Activated effector memory CD4-positive, alpha-beta T cell treated with Interleukin-2 at 50 U/mL for 16 hours (primary cell): ENCODE data around the gene MFSD1.
"Not testable (repeated sequence)": the region's sequence is repeated elsewhere in the genome, so short reads cannot be mapped to it uniquely, and the experiment has no call there.

Experiments used
- DNase-seq: peaks from one replicate; pipeline ENCODE4 v3.0.0-alpha.2; 2020

Gene MFSD1

DNA sequence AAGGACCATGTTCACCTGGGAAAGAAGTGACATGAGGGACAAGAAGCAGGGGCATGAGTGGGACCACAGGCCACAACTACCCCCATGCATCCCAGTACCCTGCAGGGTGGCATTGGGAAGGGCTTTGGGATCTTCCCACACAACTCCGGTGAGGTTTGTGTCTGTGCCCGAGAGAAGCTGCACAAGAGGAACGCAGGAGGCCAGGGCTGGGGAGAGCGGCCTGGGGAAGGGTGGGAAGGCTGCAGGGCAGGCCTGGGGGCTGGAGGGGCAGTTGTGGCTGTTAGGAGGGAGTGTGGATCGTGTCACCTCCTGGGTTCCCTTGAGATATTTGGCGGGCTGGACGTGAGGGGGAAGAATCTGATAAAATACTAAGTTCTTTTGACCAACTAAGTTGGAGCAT lies 25.3 kb upstream of the MFSD1 start:
- DNase-seq = no peak

DNA sequence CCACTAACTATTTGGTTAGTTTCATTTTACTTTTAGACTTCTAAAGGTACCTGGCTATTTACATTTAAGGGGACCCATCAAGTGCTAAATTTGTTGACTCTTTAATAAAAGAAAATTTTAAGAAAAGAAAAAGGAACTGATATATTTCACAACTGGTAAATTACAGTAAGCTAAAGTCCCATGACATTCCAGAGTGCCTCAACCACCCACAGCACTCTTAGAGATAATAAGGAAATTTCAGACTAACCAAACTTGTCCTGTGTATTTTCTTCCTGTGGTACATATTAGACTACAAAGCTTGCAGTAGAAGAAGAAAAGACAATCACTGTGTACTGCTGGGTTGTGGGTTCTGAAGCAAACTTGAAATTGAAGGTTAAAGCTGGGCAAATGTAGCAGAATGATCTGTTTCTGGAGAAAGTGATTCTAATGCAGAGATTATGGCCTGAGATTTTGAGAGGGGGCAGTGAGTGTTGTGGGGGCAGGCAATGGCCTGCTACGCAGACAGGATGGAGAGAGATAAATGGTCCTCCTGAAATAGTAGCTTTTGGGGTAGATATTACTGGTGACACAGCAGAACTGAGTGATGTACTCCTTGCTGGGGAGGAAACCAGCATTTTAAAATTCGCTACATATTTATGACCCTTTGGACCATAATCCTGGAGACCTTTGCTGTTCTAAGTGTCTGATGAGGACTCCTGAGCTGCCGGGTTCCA lies 24.5 kb upstream of the MFSD1 start:
- DNase-seq = no peak

DNA sequence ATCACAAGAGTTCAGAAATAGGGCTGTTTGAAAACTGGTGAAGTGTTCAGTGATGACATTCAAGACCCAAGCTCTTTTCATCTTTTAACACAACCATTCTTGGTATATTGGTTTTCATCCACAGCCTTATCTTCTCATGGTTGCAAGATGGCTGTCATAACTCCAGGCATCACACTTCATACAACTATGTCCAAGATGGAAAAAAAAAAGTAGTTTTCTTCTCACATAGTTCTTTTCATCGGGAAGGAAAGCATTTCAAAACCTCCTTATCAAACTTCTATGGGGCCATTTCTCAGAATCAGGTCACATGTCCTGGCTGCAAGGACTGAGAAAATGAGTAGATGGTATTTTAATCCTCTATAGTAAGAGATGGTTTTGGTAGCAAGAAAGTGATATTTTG lies 21.1 kb upstream of the MFSD1 start:
- no peak for DNase-seq

DNA sequence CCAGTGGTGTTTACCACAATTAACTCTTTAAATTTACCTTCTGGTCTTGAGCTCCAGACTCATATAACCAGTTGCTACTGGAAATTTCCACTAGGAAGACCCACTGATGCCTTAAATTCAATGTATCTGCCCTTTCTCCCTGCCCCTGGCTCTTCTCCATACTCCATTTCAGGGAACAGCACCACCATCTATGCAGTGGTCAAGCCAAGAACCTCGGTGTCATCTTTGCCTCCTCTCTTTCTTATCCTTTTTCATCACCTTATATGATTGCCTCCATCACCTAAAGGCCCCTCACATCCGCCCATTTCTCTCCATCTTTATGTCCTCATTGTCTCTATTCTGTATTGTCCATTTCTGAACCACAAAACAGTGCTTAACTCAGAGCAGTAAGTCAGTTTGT lies 20.7 kb upstream of the MFSD1 start:
- no peak for DNase-seq

DNA sequence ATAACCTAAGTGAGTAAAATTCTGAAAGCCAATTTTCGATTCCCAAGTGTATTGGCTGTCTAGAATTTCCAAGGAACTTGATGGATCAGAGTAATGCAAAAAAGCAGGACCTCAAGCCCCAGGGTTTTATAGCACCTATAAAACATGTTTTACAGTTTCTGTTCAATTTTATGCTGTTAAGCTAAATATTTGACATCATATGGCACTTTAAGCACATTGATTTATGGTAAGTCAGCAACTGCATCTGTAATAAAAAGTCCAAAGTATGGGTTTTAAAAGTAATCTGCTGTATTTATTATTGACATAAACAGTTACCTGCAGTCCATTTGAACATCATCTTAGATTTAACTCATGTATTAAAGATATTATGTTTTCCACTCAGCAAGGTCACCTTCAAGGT lies 20.0 kb upstream of the MFSD1 start:
- DNase-seq = no peak

DNA sequence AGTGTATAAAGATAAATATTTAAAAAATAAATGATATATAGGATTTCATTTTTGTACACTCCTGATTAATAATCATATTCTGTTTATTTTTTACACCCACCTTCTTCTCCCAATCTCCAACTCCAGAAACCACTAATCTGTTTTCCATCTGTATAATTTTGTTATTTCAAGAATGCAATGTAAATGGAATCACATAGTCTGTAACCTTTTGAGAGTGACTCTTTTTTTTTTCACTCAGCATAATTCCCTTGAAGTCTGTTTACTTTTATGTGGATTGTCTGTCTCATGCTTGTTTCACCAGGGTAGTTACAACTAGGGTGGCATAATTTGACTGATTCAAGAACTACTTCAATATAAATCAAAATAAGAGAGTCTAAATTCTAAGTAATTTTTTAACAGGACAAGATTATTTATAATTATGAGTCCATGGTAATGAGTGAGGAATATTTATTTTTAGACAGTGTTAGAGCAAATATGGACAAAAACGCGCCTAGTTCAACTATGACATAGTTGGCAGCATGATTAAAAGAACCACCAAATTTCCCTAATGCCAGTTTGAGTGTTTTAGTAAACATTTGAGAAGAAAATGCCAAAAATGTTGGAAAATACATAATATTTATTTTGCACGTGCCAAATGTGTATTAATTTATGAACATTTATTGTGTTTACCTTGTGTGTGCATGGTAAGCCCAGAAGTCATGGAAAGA lies 19.4 kb upstream of the MFSD1 start:
- DNase-seq = no peak

DNA sequence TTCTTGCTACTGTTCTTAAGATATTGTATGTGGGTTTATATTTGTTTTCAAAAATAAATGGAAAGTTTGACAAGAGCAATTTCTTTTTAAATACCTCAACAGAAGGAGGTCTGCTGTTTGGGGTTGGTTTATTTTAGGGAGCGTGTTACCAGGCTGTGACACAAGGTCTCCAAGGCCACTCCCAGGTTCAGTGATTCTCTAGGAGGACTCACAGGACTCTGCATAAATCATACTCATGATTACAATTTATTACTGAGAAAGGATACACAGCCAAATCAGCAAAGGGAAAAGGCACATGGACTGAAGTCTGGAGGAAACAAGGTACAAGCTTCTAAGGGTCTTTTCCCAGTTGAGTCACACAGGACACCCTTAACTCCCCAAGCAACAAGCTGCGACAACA lies 18.8 kb upstream of the MFSD1 start:
- no peak for DNase-seq

DNA sequence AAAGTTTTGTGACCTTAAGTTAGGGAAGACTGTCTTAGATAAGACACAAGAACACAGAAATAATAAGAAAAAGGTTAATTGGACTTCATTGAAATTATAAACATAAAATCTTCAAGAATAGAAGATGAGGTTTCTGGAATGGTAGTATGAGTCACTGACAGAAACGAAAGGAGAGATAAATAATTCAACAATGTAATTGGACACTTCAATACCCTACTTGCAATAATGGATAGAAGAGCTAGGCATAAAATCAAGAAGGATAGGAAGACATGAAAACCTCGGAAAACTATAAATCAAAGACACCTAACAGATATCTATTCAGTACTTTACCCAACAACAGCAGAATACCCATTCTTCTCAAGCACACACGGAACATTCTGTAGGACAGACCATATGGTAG lies 15.9 kb upstream of the MFSD1 start:
- no peak for DNase-seq

DNA sequence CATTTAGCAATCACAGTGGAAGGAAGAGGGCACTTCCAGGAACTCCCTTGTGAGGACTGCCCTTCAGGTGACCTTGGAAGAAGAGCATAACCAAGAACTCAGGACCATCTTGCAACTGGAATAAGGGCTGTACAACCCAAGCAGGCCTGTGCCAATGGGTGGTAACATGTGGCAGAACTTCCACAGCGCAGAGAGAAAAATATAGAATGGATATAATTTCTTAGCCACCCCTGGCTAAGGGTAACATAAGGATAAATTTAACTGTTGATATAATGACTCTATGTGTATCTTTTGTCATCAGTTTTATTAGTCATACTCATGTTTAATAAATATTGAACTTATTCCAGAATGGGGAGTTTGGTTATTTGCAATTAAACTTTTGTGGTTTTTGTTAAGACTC lies 13.4 kb upstream of the MFSD1 start:
- DNase-seq = no peak

DNA sequence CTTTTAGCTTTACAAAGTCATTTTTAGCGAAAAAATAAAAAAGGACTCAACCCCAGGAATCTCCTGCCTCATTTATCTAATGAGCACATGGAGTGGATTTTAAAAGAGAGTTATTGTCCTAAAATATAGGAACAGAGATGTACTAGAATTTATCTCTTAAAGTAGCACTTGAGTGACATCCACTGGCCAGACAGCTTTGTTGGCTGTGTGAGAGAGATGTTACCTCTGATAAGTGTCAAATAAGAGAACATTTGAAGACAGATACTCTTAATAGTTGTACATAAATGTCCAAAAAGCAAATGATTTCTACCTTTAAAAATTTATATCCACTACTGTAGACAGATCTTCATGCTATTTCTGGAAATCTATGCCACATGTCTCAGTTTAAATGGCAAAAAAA lies 12.3 kb upstream of the MFSD1 start:
- DNase-seq = no peak

DNA sequence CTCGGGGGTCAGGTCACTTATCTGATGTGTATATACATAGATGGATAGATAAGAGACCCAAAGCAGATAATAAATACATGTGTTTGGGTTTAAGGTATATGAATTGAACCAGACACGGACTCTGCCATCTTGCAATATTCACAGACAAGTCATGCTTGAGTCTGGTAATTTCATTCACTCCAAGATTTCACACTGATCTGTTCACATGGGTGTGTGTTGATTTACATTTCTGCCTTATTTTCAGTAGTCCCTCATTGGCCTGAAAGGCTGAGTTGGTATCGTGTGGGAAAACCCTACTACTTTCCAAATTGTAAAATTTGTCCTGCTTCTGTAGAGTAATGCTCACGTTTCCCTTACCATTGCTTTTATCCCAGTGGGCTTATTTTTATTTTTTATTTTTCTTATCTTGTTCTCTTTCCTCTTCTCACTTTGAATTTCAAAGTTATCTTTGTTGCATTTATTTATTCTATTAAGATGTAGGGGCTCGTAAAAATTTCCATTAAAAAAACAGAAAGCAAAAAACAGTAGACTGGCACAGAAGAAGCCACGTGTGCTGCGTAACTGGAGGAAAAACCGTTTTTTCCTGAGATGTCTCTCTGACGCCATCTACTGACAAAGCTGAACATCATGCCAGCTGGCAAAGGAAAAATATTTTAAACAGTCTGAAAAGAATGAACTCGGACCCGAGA lies 10.8 kb upstream of the MFSD1 start:
- DNase-seq = no peak

DNA sequence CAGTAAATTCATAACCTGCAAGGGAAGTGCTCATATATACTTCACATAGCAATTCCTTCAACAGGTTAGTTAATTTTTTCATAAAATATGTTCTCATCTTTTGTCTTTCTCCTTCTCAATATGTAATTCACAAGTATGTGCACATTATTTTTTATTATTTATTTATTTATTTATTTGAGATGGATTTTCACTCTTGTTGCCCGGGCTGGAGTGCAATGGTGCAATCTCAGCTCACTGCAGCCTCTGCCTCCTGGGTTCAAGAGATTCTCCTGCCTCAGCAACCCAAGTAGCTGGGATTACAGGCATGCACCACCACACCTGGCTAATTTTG lies 10.3 kb upstream of the MFSD1 start:
- DNase-seq = not testable (repeated sequence)

DNA sequence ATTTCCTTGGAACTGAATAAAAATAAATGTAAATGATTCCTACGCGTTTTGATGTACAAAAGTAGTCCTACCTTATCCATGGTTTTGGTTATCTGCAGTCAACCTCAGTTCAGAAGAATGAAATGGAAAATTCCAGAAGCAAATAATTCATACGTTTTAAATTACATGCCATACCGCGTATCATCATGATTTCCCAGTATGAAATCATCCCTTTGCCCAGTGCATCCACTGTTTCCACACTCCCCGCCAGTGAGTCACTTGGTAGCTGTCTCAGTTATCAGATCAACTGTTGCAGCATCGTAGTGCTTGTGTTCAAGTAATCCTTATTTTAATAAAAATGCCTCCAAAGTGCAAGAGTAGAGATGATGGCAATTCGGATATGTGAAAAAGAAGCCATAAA lies 9.1 kb upstream of the MFSD1 start:
- DNase-seq = no peak

DNA sequence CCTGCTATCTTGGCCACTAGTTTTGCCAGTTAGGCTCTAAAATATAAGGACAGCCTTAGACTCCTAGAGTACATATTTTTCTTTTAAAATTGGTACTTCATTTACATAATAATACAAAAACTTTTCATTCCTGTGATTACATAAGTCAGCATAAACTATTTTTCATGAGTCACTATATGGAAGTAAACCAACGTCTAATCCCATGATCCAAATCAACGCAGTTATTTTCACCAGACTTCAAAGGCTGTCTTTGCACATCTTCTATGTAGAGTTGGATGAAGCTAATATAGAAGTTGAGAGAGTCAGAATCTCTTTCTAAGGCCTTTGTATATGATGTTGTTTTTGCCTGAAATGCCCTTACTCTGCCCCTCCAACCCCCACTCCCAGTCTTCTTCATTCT lies 7.6 kb upstream of the MFSD1 start:
- no peak for DNase-seq

DNA sequence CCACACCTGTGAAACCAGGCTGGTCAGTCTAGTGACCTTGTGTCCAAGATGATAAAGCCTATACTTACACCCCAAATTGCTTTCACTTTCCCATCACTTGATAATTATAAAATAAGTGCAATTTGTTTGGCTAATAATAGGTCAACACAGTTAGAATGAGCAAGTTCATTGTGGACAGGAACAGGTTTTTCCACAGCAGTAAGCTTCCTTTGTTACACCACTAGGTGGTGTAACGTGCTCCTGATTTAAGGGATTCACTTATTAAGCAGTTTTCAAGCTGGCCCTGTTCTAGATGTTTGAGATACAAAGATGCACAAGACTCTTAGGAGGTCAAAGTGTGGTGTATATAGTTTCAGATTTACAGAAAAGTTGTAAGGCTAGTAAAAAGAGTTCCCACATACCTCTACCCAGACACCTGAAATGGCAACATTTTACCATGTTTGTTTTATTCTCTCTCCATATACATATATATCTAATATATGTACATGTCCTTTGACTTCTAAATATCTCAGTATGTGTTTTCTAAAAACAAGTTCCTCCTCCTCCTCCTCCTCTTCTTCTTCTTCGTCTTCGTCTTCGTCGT lies 6.8 kb upstream of the MFSD1 start:
- no peak for DNase-seq

DNA sequence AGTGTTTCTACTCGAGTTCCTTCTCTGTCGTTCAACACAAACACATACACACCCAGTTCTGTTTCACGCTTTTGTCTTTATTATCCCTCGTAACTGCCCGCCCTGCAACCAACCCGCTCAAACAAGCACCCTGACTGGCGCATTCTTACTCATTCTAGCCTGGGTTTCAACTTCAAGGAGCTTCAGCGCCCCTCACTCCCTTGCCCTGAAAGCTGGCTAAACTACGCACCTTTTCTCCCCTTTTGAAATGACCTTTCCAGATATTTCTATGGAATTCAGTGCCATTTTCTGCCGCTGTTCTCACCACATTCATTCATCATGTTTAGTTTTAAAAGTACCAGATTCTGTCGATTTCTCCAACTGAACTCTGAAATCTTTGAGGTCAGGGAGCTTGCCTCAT lies 653 bp upstream of the MFSD1 start:
- DNase-seq = no peak

DNA sequence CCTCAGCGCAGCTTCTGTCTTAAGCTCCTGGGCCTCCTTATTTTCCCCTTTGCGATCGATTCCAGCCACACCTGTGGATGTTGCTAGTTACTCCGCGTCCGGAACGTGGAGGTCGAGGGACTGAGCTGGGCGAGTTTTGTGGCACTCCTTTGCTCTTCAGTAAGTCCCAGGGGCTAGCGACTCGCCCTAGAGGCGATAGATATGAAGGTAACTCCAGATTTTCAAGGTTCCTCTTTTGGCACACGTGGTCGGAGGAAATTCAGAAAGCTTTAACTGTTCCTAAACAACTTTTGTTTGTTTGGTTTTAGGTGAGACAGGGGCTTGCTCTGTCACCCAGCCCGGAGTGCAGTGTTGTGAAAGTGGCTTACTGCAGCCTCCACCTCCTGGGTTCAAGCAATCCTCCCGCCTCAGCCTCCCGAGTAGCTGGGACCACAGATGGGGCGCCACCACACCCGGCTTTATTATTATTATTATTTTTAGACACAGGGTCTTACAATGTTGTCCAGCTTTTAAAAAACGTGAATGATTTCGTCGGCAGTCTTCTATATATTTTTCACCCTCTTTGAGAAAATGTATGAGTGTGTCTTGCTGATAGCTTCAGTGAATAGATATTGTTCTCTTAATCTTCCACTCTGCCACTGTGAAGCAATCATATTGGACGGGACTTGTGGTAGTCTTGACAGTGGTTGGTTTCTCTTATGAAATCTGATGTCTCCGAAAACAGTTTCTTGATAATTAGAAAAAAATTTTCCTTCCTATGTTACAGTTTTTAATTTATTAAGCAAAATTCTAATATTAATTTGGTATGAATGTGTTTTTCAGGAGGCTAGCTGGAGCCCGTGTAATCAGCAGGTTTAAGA lies 785 bp downstream of the MFSD1 start:
- no peak for DNase-seq

DNA sequence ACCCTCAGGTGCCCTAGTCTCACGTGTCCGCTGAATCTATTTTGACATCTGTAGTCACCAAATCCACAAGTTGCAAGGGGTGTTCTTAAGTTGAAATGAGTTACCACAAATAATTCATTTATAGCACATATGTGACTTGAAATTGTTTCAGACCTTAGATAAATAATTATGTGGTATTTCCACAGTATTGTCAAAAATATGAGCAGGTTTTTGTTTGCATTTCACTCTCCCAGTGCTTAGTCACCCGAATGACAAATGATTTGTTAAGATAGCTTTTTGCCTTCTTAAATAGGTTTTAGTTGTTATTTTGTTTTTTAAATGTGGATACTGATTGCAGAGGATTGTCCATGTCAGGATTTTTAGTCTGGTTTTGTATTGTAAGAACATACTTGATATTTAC lies 2.6 kb downstream of the MFSD1 start:
- DNase-seq = no peak

DNA sequence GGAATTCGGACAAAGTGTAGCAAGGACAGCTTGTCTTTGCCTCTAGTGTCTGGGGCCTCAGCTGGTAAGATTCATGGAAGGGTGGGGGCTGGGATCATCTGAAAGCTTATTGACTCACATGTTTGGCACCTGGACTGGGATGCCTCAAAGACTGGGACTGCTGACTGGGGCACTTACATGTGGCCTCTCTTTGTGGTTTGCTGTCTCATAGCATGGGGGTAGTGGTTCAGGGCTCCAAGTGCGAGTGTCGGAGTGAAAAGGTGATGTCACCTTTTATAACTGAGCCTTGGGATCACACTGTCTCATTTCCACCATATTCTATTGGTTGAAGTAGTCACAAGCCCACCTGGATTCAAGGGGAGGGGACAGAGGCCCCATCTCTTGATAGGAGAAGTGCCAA lies 6.8 kb downstream of the MFSD1 start:
- DNase-seq = no peak

DNA sequence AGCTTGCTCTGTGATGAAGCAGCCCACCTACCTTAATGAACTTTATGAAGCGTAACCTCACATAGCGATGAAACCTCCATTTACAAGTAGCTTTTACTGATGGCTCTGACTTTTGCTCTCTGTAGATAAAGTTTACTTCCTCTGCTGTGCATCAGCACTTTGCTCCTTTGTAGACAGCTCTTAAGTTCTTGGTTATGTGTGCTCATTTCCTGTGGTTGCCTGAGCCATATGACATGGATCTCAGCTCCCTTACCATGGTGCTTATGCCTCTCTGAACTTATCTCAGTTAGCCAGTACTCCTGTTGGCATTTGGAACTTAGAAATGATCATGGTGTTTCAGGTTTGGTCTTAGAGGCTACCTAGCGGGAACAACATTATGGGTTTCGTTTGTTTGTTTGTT lies 7.8 kb downstream of the MFSD1 start:
- no peak for DNase-seq

DNA sequence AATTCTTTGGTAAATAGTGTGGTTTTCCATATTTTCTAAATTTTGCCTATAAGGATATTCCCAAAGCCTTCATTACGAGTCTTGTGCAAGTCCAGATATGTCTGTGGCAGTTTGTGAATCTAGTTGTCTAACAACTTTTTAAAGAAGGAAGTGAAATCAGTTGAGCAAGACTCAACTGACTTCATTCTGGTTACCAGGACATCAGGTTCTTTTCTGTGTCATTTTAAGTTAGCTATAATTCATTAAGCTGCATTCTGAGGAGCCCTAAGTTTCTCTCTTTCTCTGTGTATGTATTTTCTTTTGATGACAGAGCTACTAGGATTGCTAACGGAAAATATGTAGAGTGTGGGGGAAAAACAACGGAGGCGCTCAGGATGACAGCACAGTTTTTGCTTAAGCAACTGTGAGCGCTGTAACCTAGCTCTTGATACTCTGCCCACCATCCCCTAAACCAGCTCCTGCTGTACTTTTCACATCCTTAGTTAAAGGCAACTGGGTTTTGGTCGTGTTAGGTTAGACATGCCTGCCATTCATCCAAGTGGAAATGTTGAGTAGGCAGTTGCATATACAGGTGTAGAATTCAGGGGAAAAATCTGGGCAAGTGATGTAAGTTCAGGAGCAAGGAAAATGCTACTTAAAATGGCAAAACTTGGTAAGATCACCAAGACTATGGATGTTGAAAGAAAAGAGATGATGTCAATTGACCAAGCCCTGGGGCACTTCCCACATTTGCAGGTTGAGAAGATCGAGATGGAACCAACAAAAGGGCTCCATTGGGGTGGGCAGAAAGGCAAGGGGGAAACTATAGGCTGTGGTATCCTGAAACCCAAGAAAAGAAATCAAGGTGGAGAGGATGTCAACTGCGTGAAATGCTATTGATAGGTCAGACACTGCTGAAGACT lies 9.2 kb downstream of the MFSD1 start:
- no peak for DNase-seq

DNA sequence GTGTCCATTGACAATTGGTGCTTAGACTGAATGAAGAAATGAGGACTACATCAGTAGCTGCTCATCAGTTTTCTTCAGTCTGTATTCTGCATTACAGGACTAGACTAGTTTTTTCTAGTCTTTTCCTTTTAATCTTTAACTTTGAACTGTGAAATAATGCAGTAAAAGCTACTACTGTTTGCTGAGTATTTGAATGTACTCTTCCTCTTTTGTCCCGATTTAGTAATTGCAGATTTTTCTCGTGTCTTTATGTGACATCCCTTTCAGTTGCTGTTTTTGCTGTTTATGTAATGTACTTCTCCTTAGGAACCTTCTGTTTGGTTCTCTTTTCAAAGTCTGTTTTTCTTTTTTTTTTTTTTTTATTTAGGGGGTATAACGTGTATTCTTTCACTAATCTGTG lies 17.4 kb downstream of the MFSD1 start:
- no peak for DNase-seq
